Lower leg skin (tissue), 3 donors: ENCODE results near the gene RBM27.

Experiments used
- POLR2A ChIP-seq, 2 donors: fragments of 450-650 bp; IDR thresholded peaks; one replicate each; pipeline ENCODE4 v1.6.1; 2016 to 2017; ENCODE audit warnings: antibody characterized with exemption in 2 of 2, mild to moderate bottlenecking in 1 of 2, moderate library complexity in 1 of 2
- TF ChIP-seq, protein P1 (sequence below), 3 donors: fragments of 450-650 bp; IDR thresholded peaks; one replicate each; pipeline ENCODE4 v1.5.1; 2016; ENCODE audit warnings: antibody characterized with exemption in 3 of 3, mild to moderate bottlenecking in 3 of 3, moderate library complexity in 2 of 3

DNA sequence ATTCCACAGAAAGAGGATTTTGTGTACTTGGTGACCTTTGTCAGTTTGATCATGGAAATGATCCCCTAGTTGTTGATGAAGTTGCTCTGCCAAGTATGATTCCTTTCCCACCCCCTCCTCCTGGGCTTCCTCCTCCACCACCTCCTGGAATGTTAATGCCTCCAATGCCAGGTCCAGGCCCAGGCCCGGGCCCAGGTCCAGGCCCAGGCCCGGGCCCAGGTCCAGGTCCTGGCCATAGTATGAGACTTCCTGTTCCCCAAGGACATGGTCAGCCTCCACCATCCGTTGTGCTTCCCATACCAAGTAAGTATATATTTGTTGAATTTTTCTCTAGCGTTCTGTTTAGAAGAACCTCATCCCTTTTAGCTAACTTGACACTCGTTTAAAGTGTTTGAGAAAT is 30.0 kb downstream of the RBM27 start:
- TF ChIP-seq, protein P1, sequence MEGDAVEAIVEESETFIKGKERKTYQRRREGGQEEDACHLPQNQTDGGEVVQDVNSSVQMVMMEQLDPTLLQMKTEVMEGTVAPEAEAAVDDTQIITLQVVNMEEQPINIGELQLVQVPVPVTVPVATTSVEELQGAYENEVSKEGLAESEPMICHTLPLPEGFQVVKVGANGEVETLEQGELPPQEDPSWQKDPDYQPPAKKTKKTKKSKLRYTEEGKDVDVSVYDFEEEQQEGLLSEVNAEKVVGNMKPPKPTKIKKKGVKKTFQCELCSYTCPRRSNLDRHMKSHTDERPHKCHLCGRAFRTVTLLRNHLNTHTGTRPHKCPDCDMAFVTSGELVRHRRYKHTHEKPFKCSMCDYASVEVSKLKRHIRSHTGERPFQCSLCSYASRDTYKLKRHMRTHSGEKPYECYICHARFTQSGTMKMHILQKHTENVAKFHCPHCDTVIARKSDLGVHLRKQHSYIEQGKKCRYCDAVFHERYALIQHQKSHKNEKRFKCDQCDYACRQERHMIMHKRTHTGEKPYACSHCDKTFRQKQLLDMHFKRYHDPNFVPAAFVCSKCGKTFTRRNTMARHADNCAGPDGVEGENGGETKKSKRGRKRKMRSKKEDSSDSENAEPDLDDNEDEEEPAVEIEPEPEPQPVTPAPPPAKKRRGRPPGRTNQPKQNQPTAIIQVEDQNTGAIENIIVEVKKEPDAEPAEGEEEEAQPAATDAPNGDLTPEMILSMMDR (IDR thresholded peaks at IDR 0.05): no peak
- TF ChIP-seq POLR2A (IDR thresholded peaks at IDR 0.05): no peak
